Psoas muscle (tissue), 8 donors: ENCODE measurements around the gene DDX11. TPM values are rescaled to one million over a fixed set of nuclear protein-coding genes. Genes with fewer than 3 reads are reported as not detected.
"Not testable (repeated sequence)": the region's sequence is repeated elsewhere in the genome, so short reads cannot be mapped to it uniquely, and the experiment has no call there.

Source experiments
- ATAC-seq, 4 donors: fragments of 200-7000 bp; cut with Tn5 transposase; one replicate each; pipeline ENCODE4 v1.9.1; 2020; ENCODE audit warnings: moderate library complexity in 3 of 4, mild to moderate bottlenecking in 2 of 4
- DNase-seq, 2 donors: peaks; one replicate each; pipeline ENCODE4 v3.0.0-alpha.2; 2020
- H3K27ac ChIP-seq: fragments of 200-600 bp; one replicate; pipeline ENCODE4 v1.8.0; 2022
- H3K27me3 ChIP-seq, 3 donors: fragments of 200-600 bp in 1 of 3; one replicate each; pipeline versions ENCODE4 v1.6.1 to v1.8.0; 2013 to 2022; ENCODE audit warnings: low read length in 2 of 3, mild to moderate bottlenecking in 2 of 3, moderate library complexity in 1 of 3; ENCODE audit not compliant: insufficient read depth in 3 of 3
- H3K36me3 ChIP-seq, 2 donors: fragments of 200-600 bp in 1 of 2; one replicate each; pipeline versions ENCODE4 v1.6.1 to v1.8.0; 2013 to 2022; ENCODE audit warnings: low read depth in 1 of 2, mild to moderate bottlenecking in 1 of 2, moderate library complexity in 1 of 2; ENCODE audit not compliant: insufficient read depth in 1 of 2
- H3K4me1 ChIP-seq: fragments of 200-600 bp; one replicate; pipeline ENCODE4 v1.8.0; 2022
- H3K4me3 ChIP-seq: fragments of 200-600 bp; one replicate; pipeline ENCODE4 v1.8.0; 2022; ENCODE audit warnings: mild to moderate bottlenecking
- H3K9me3 ChIP-seq: fragments of 200-600 bp; one replicate; pipeline ENCODE4 v1.8.0; 2022
- WGBS, 3 donors: extraction: QIAGEN DNeasy Blood & Tissue Kit; methylation state at CpG; one replicate each; pipeline versions ENCODE4 v1.1.6 to v1.1.7; 2013; 5-methylcytosine and 5-hydroxymethylcytosine counted together
- intact Hi-C, 2 donors: fragments of 100-400 bp; cut with DNase I; formaldehyde crosslinking; loops; one replicate each; pipeline versions ENCODE4 v1.11.0 to v1.14.2; 2022
- polyA plus RNA-seq, 3 donors: library from polyadenylated mRNA; stranded (reverse); fragments of 200-250 nt; gene quantifications; one replicate each; pipeline ENCODE4 v1.2.3, GENCODE V29; 2013
- total RNA-seq, 4 donors: library from RNA; stranded (reverse); fragmentation: NEBNext Ultra II Directional in 2 of 4; extraction: Animal tissue kit (Norgen Biotek cat#: 25700) in 2 of 4; gene quantifications; one replicate each; pipeline versions ENCODE4 v1.2.1 to v1.2.4, GENCODE V29; 2021 to 2023
- donor health status: healthy with polysubstance abuse.
- donor health status: DM: no; HTN: no; CAD: no; lungs with moderate emphysema.
- donor health status: Bipolar disorder and iron deficiency.
- donor health status: healthy.
- donor health status: DM: yes; HTN: yes; CAD: no.
- donor health status: DM: no; HTN: no; CAD: no.
- donor health status: DM: no; HTN: no; CAD: no.
- donor health status: DM: yes; HTN: yes; CAD: no.

The DDX11 gene
- total and polyA plus RNA-seq, 7 donors = 4.5 to 19.2 (median 6.8) TPM

- H3K36me3 ChIP-seq, H3K9me3 ChIP-seq, ATAC-seq, H3K4me3 ChIP-seq, intact Hi-C loops, H3K27ac ChIP-seq, DNase-seq, H3K4me1 ChIP-seq, H3K27me3 ChIP-seq: not testable (repeated sequence)
- 32 to 38% (median 36%) methylated on average over 9 of the region's 9 CpGs for WGBS, 3 donors
Measured at GRCh38 chr12:31144768-31145167, 71.1 kb downstream of the DDX11 start.

GRCh38 chr12:31145296-31145695 lies 71.6 kb downstream of the DDX11 start:
- H3K27ac ChIP-seq, H3K36me3 ChIP-seq, intact Hi-C loops, DNase-seq, H3K9me3 ChIP-seq, H3K4me3 ChIP-seq, ATAC-seq, H3K4me1 ChIP-seq, H3K27me3 ChIP-seq: not testable (repeated sequence)
- 27 to 55% (median 47%) methylated on average over 4 to 6 of the region's 6 CpGs for WGBS, 3 donors

GRCh38 chr12:31147415-31147814 lies 73.8 kb downstream of the DDX11 start:
- H3K27me3 ChIP-seq, H3K27ac ChIP-seq, H3K4me1 ChIP-seq, H3K9me3 ChIP-seq, intact Hi-C loops, ATAC-seq, DNase-seq, H3K4me3 ChIP-seq, H3K36me3 ChIP-seq: not testable (repeated sequence)
- 75 to 90% (median 81%) methylated on average over 2 of the region's 3 CpGs for WGBS, 3 donors

- intact Hi-C loops = not testable (repeated sequence)
- 80 to 87% (median 83%) methylated on average over 4 of the region's 4 CpGs for WGBS, 3 donors
Measured at GRCh38 chr12:31150766-31151165, 77.1 kb downstream of the DDX11 start.

More at GRCh38 chr12:31150766-31151165, 77.1 kb downstream of the DDX11 start:
- not testable (repeated sequence) for H3K27ac ChIP-seq, H3K36me3 ChIP-seq, H3K9me3 ChIP-seq, H3K27me3 ChIP-seq, DNase-seq, H3K4me3 ChIP-seq, H3K4me1 ChIP-seq, ATAC-seq

Other genes starting within 250 kb of the DDX11 start
- under 1 TPM in 3 of 4 donors, not detected in 1; 0.12 to 0.24 (median 0.22) TPM for gene TSPAN11, start 147.1 kb upstream of the DDX11 start, total RNA-seq
- gene TSPAN11, start 147.1 kb upstream of the DDX11 start, polyA plus RNA-seq = under 1 TPM; 0.05 to 0.15 (median 0.05) TPM